Lower leg skin (tissue), 3 donors: ENCODE measurements around the gene ABCB1.

Experiments used
- CTCF ChIP-seq, 3 donors: fragments of 450-650 bp; IDR thresholded peaks; one replicate each; pipeline ENCODE4 v1.5.1; 2016; ENCODE audit warnings: antibody characterized with exemption in 3 of 3, mild to moderate bottlenecking in 3 of 3, moderate library complexity in 2 of 3
- POLR2A ChIP-seq, 2 donors: fragments of 450-650 bp; IDR thresholded peaks; one replicate each; pipeline ENCODE4 v1.6.1; 2016 to 2017; ENCODE audit warnings: antibody characterized with exemption in 2 of 2, mild to moderate bottlenecking in 1 of 2, moderate library complexity in 1 of 2

- TF ChIP-seq CTCF (IDR thresholded peaks at IDR 0.05) (no peak), POLR2A (IDR thresholded peaks at IDR 0.05) (no peak)
Observed at GRCh38 chr7:87608431-87608830, 7.7 kb upstream of the ABCB1 start.
